Breast epithelium (tissue), 4 donors: ENCODE results near the gene AMPD2. TPM values are rescaled to one million over a fixed set of nuclear protein-coding genes. Genes with fewer than 3 reads are reported as not detected.
A peak's percentile ranks its signal among the peaks of the same experiment; 100 is the strongest.

Source experiments
- DNase-seq, 2 donors: peaks; one replicate each; pipeline ENCODE4 v3.0.0-alpha.2; 2019; ENCODE audit warnings: low spot score in 2 of 2
- H3K27ac ChIP-seq, 2 donors: fragments of 200-600 bp; sonication (generic) in 1 of 2; one replicate each; pipeline ENCODE4 v1.5.1; 2016 to 2019; ENCODE audit warnings: mild to moderate bottlenecking in 1 of 2
- H3K27me3 ChIP-seq, 2 donors: fragments of 200-600 bp; sonication (generic) in 1 of 2; one replicate each; pipeline versions ENCODE4 v1.5.1 to v1.6.0; 2017 to 2019; ENCODE audit warnings: control low read depth in 1 of 2, mild to moderate bottlenecking in 1 of 2
- H3K36me3 ChIP-seq: fragments of 200-600 bp; one replicate; pipeline ENCODE4 v1.5.1; 2019
- H3K4me1 ChIP-seq, 2 donors: fragments of 200-600 bp; sonication (generic); one replicate each; pipeline ENCODE4 v1.5.1; 2016 to 2019; ENCODE audit warnings: control low read depth in 1 of 2
- H3K4me3 ChIP-seq, 3 donors: fragments of 200-600 bp; sonication (generic); 1 replicate in 2 of 3; 2 replicates in 1 of 3; pipeline ENCODE4 v1.5.1; 2016 to 2019; ENCODE audit warnings: mild to moderate bottlenecking in 3 of 3, moderate library complexity in 2 of 3
- H3K9me3 ChIP-seq, 2 donors: fragments of 200-600 bp; sonication (generic) in 1 of 2; one replicate each; pipeline ENCODE4 v1.5.1; 2016 to 2019; ENCODE audit warnings: control low read depth in 1 of 2
- POLR2A ChIP-seq: fragments of 450-650 bp; IDR thresholded peaks from one replicate; pipeline ENCODE4 v1.6.1; 2016; ENCODE audit warnings: antibody characterized with exemption, mild to moderate bottlenecking, moderate library complexity
- POLR2AphosphoS5 ChIP-seq, 3 donors: sonication (generic); formaldehyde crosslinking; IDR thresholded peaks; one replicate each; pipeline ENCODE4 v1.6.1; 2017; ENCODE audit warnings: antibody characterized with exemption in 3 of 3
- intact Hi-C: fragments of 100-400 bp; cut with DNase I; formaldehyde crosslinking; loops from one replicate; pipeline ENCODE4 v1.15.1; 2023; ENCODE audit warnings: low total_unique reads
- total RNA-seq, 3 donors: library from RNA; depleted of rRNA; stranded (reverse); fragments of >200 nt; gene quantifications; one replicate each; pipeline ENCODE4 v1.1.0, GENCODE V29; 2016
- TF ChIP-seq, protein P1 (sequence below), 3 donors: fragments of 450-650 bp; IDR thresholded peaks; one replicate each; pipeline ENCODE4 v1.5.1; 2016 to 2017; ENCODE audit warnings: antibody characterized with exemption in 3 of 3, mild to moderate bottlenecking in 3 of 3, moderate library complexity in 3 of 3

The AMPD2 gene
- total RNA-seq, 3 donors from 2014 or later, result 21.3 to 68.2 (median 47.4) TPM

DNA sequence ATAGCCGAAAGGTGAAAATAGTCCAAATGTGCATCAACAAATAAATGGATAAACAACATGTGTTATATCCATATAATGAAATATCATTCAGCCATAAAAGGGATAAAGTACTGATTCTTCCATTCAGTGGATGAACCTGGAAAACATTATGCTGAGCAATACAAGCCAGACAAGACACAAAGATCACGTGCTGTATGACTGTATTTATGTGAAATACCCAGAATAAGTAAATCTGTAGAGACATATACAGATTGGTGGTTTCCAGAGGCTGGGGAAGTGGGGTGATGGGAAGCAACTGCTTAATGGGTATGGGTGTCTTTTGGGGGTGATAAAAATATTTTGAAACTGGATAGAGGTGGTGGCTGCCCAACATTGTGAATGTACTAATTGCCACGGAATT is 23.0 kb downstream of the AMPD2 start:
- intact Hi-C loops, result no loop called here
- H3K27ac ChIP-seq, result no peak overlapping the region
- H3K27me3 ChIP-seq, result no peaks in the 10 kb centered on the region
- DNase-seq, result no peak
- TF ChIP-seq, protein P1, sequence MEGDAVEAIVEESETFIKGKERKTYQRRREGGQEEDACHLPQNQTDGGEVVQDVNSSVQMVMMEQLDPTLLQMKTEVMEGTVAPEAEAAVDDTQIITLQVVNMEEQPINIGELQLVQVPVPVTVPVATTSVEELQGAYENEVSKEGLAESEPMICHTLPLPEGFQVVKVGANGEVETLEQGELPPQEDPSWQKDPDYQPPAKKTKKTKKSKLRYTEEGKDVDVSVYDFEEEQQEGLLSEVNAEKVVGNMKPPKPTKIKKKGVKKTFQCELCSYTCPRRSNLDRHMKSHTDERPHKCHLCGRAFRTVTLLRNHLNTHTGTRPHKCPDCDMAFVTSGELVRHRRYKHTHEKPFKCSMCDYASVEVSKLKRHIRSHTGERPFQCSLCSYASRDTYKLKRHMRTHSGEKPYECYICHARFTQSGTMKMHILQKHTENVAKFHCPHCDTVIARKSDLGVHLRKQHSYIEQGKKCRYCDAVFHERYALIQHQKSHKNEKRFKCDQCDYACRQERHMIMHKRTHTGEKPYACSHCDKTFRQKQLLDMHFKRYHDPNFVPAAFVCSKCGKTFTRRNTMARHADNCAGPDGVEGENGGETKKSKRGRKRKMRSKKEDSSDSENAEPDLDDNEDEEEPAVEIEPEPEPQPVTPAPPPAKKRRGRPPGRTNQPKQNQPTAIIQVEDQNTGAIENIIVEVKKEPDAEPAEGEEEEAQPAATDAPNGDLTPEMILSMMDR (IDR thresholded peaks at IDR 0.05), result no peak
- TF ChIP-seq POLR2AphosphoS5 (IDR thresholded peaks at IDR 0.05), result no peak
- no peak for TF ChIP-seq POLR2A
- H3K9me3 ChIP-seq, result no peaks in the 10 kb centered on the region
- no peaks in the 10 kb centered on the region for H3K36me3 ChIP-seq
- H3K4me3 ChIP-seq, result no peak overlapping the region
- no peaks in the 10 kb centered on the region for H3K4me1 ChIP-seq

DNA sequence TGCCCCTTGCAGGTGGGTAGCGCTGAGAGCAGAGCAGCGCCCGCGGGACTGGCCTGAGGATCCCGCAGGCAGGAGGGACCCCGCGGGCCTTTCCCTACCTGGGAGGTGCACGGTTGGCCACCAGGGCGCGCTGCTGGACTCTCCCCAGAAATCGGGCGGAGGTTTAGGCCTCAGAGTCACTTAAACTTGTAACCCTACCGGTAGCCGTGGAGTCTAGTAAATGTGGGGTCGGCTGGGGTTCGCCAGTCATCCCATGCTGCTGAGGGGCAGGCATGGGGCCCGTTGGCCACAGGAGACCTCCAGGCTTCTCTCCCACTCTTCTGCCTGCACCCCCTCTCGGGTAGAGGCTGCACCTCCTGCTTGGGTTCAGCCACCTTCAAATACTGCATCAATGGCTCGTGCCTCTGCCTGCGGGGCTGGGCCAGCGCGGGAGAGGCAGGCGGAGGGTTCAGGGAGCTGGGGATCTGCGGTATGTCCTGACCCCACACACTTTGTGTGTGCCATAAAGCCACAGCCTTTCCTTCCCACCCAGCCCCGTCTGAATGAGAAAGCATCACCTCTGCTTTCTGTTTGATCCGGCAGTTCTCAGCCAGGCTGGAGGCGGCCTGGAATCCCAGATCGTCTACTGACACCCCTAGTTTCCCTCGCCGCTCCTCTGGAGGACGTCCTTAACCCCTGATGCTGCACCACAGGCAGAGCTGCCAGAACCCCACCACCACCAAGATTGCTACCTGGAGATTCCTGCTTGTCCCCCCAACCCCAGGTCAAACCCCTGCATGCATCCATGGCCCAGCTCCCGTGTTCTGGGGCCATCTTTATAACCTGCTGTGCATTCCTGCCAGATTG is 24.0 kb downstream of the AMPD2 start:
- Histone ChIP-seq H3K9me3 (no peaks in the 10 kb centered on the region), H3K27ac (peak overlapping the region in 1 of 2 donors; percentile 23), H3K4me3 (peak overlapping the region in 1 of 3 donors; percentile 26), H3K27me3 (no peaks in the 10 kb centered on the region), H3K36me3 (no peaks in the 10 kb centered on the region), H3K4me1 (no peaks in the 10 kb centered on the region)
- DNase-seq, result peak; percentile 43 to 85
- TF ChIP-seq, protein P1 (IDR thresholded peaks at IDR 0.05), result peak; percentile 59 to 81 (median 67)
- TF ChIP-seq POLR2AphosphoS5 (IDR thresholded peaks at IDR 0.05), result no peak
- intact Hi-C loops, result no loop called here

DNA sequence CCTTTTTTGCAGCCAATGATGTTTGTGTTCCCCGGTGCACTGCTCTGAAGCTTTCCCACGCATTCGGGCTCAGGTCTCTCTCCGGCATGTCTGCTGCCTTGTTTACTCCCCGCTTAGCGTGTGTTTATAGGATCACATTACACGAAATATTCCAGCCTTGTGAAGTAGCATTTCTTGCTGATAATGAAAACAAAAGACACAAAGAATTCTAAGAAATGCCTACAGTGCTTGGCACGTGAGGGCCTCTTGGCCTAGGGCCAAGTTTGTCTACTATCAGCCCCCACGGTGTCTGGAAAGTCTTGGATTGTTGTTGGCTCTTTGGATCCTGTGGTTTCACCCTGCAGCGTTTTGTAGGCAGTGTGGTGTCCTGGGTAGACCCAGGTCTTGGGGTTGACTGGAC is 25.0 kb downstream of the AMPD2 start:
- H3K4me3 ChIP-seq, result no peak overlapping the region
- no peaks in the 10 kb centered on the region for H3K27me3 ChIP-seq
- no peaks in the 10 kb centered on the region for H3K36me3 ChIP-seq
- TF ChIP-seq POLR2AphosphoS5 (IDR thresholded peaks at IDR 0.05) (no peak), POLR2A (no peak)
- TF ChIP-seq, protein P1 (IDR thresholded peaks at IDR 0.05), result no peak
- intact Hi-C loops, result no loop called here
- no peak overlapping the region for H3K27ac ChIP-seq
- no peaks in the 10 kb centered on the region for H3K9me3 ChIP-seq
- no peaks in the 10 kb centered on the region for H3K4me1 ChIP-seq
- no peak for DNase-seq

DNA sequence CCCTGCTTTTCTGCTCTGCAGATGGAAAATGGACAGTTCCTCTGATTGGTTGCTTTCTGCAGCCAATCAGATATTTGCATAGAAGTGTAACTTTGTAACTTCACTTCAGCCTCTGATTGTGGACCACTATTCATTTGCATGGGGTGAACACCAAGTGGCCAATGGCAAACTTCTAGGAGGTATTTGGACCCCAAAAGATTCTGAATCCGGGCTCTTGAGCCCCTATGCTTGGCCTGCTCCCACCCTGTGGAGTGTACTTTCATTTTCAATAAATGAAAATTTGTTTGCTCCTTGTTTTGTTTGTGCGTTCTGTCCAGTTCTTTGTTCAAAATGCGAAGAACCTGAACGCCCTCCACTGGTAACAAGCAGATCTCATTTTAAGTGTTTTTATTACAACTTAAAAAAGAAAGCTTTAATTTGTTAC is 29.9 kb downstream of the AMPD2 start:
- intact Hi-C loops, result no loop called here
- DNase-seq, result no peak
- Histone ChIP-seq H3K4me1 (no peaks in the 10 kb centered on the region), H3K27me3 (no peaks in the 10 kb centered on the region), H3K9me3 (no peaks in the 10 kb centered on the region), H3K27ac (no peak overlapping the region), H3K4me3 (peak overlapping the region; percentile 31 to 52 (median 40)), H3K36me3 (no peaks in the 10 kb centered on the region)
- TF ChIP-seq, protein P1 (IDR thresholded peaks at IDR 0.05), result peak in 2 of 3 donors; percentile 18 to 34
- no peak for TF ChIP-seq POLR2AphosphoS5 (IDR thresholded peaks at IDR 0.05)

DNA sequence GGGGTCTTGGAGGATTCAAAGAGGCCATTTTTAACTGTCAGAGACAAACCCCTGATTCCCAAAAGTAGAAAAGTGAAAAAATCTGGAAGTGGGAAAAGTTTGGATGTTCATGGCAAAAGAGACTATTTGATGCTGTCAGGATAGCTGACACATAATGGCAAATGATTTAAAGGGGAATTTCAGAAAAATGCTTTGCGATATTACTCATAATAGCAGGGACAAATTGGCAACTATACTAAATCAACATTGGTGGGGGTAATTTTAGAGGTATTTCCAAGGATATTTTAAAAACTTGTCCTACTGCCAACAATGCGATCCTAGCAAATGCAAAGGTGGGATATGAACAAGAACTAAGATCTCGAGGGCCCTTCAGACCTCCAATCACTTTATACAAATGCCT is 31.0 kb downstream of the AMPD2 start:
- no peaks in the 10 kb centered on the region for H3K4me1 ChIP-seq
- intact Hi-C loops, result no loop called here
- no peak overlapping the region for H3K27ac ChIP-seq
- TF ChIP-seq, protein P1 (IDR thresholded peaks at IDR 0.05), result no peak
- TF ChIP-seq POLR2A, result no peak
- TF ChIP-seq POLR2AphosphoS5 (IDR thresholded peaks at IDR 0.05), result no peak
- no peaks in the 10 kb centered on the region for H3K36me3 ChIP-seq
- no peaks in the 10 kb centered on the region for H3K9me3 ChIP-seq
- no peak overlapping the region for H3K4me3 ChIP-seq
- no peaks in the 10 kb centered on the region for H3K27me3 ChIP-seq
- no peak for DNase-seq
